KMS-11 (cell line): Measurements from ENCODE around the gene LARGE1.

Experiments used
- H2AFZ ChIP-seq: fragments of 200-600 bp; sonication (generic); 2 replicates; pipeline ENCODE4 v1.6.1; 2016; ENCODE audit warnings: antibody characterized with exemption, mixed run types, low read depth
- H3K27ac ChIP-seq: fragments of 200-600 bp; sonication (generic); 2 replicates; pipeline ENCODE4 v1.6.1; 2016; ENCODE audit warnings: mild to moderate bottlenecking, mixed run types
- H3K27me3 ChIP-seq: fragments of 200-600 bp; sonication (generic); 2 replicates; pipeline ENCODE4 v1.6.1; 2017; ENCODE audit warnings: mild to moderate bottlenecking, low read depth, mixed run types, moderate library complexity; ENCODE audit not compliant: insufficient read depth
- H3K36me3 ChIP-seq: fragments of 200-600 bp; sonication (generic); 2 replicates; pipeline ENCODE4 v1.6.1; 2017; ENCODE audit warnings: mild to moderate bottlenecking, mixed run types; ENCODE audit not compliant: insufficient read depth
- H3K4me1 ChIP-seq: fragments of 200-600 bp; sonication (generic); 2 replicates; pipeline ENCODE4 v1.6.1; 2016; ENCODE audit warnings: mild to moderate bottlenecking, low read depth, mixed run types; ENCODE audit not compliant: poor library complexity, severe bottlenecking
- H3K4me2 ChIP-seq: fragments of 200-600 bp; sonication (generic); 2 replicates; pipeline ENCODE4 v1.7.0; 2016; ENCODE audit warnings: mild to moderate bottlenecking, mixed run types
- H3K4me3 ChIP-seq: fragments of 200-600 bp; sonication (generic); IDR thresholded peaks from 2 replicates; pipeline ENCODE4 v1.6.1; 2017; ENCODE audit warnings: low read depth, low read length, mixed read lengths; ENCODE audit not compliant: insufficient read depth
- H3K79me2 ChIP-seq: fragments of 200-600 bp; sonication (generic); 2 replicates; pipeline ENCODE4 v1.6.1; 2016; ENCODE audit warnings: low read depth, mixed run types; ENCODE audit not compliant: insufficient read depth
- H3K9ac ChIP-seq: fragments of 200-600 bp; sonication (generic); 2 replicates; pipeline ENCODE4 v1.6.1; 2016; ENCODE audit warnings: mild to moderate bottlenecking, mixed run types
- H4K20me1 ChIP-seq: fragments of 200-600 bp; sonication (generic); 2 replicates; pipeline ENCODE4 v1.6.1; 2016; ENCODE audit warnings: mild to moderate bottlenecking, mixed run types; ENCODE audit not compliant: insufficient read depth
- CTCF ChIP-seq: fragments of 200-600 bp; sonication (generic); conservative IDR thresholded peaks from 2 replicates; pipeline ENCODE4 v1.6.1; 2017; ENCODE audit warnings: low read depth, mild to moderate bottlenecking, antibody characterized with exemption, low read length, moderate library complexity, mixed read lengths

Gene LARGE1

GRCh38 chr22:33896154-33896553 lies 24.1 kb downstream of the LARGE1 start:
- Histone ChIP-seq H3K4me3 (no peak overlapping the region), H3K27ac (no peak overlapping the region), H3K4me1 (no peaks in the 10 kb centered on the region), H3K9ac (no peak overlapping the region), H3K27me3 (no peaks in the 10 kb centered on the region), H4K20me1 (no peaks in the 10 kb centered on the region), H2AFZ (no peak overlapping the region), H3K79me2 (no peaks in the 10 kb centered on the region), H3K36me3 (no peaks in the 10 kb centered on the region), H3K4me2 (no peak overlapping the region)
- no peak for TF ChIP-seq CTCF

GRCh38 chr22:33895444-33895843 lies 24.8 kb downstream of the LARGE1 start:
- Histone ChIP-seq H3K36me3 (no peaks in the 10 kb centered on the region), H2AFZ (no peak overlapping the region), H4K20me1 (no peaks in the 10 kb centered on the region), H3K79me2 (no peaks in the 10 kb centered on the region), H3K27ac (no peak overlapping the region), H3K27me3 (no peaks in the 10 kb centered on the region), H3K4me2 (no peak overlapping the region), H3K4me3 (no peak overlapping the region), H3K4me1 (no peaks in the 10 kb centered on the region), H3K9ac (no peak overlapping the region)
- TF ChIP-seq CTCF: no peak

GRCh38 chr22:33894515-33894914 lies 25.8 kb downstream of the LARGE1 start:
- H3K4me2 ChIP-seq: no peak overlapping the region
- H3K4me3 ChIP-seq: no peak overlapping the region
- H3K36me3 ChIP-seq: no peaks in the 10 kb centered on the region
- H3K27me3 ChIP-seq: no peaks in the 10 kb centered on the region
- no peaks in the 10 kb centered on the region for H3K4me1 ChIP-seq
- H3K9ac ChIP-seq: no peak overlapping the region
- no peaks in the 10 kb centered on the region for H4K20me1 ChIP-seq
- H3K27ac ChIP-seq: no peak overlapping the region
- H3K79me2 ChIP-seq: no peaks in the 10 kb centered on the region
- H2AFZ ChIP-seq: no peak overlapping the region
- no peak for TF ChIP-seq CTCF

- H2AFZ ChIP-seq: no peak overlapping the region
- no peaks in the 10 kb centered on the region for H3K4me1 ChIP-seq
- H3K4me2 ChIP-seq: no peak overlapping the region
- no peak overlapping the region for H3K4me3 ChIP-seq
- no peaks in the 10 kb centered on the region for H3K27me3 ChIP-seq
- no peaks in the 10 kb centered on the region for H3K36me3 ChIP-seq
- no peaks in the 10 kb centered on the region for H4K20me1 ChIP-seq
- H3K27ac ChIP-seq: no peak overlapping the region
- no peaks in the 10 kb centered on the region for H3K79me2 ChIP-seq
- no peak overlapping the region for H3K9ac ChIP-seq
- no peak for TF ChIP-seq CTCF
Observed at GRCh38 chr22:33894036-33894435, 26.2 kb downstream of the LARGE1 start.

- Histone ChIP-seq H3K27ac (no peak overlapping the region), H4K20me1 (no peaks in the 10 kb centered on the region), H3K36me3 (no peaks in the 10 kb centered on the region), H3K9ac (no peak overlapping the region), H3K27me3 (no peaks in the 10 kb centered on the region), H2AFZ (no peak overlapping the region), H3K4me2 (no peak overlapping the region), H3K79me2 (no peaks in the 10 kb centered on the region), H3K4me3 (no peak overlapping the region), H3K4me1 (no peaks in the 10 kb centered on the region)
- no peak for TF ChIP-seq CTCF
Observed at GRCh38 chr22:33893512-33893911, 26.8 kb downstream of the LARGE1 start.
